AG04450 (cell line): ENCODE measurements around the gene PYGL. TPM values are rescaled to one million over a fixed set of nuclear protein-coding genes. Genes with fewer than 3 reads are reported as not detected.

Experiments used
- CTCF ChIA-PET: fragments of 300-600, 350-600 bp; formaldehyde crosslinking; extraction: SDS; loops from one replicate; lab custom pipeline; 2022; ENCODE audit warnings: antibody characterized with exemption, inconsistent platforms; lab: Charles Lee
- POLR2A ChIA-PET: fragments of 350-600 bp; formaldehyde crosslinking; extraction: SDS; loops from one replicate; lab custom pipeline; 2021; ENCODE audit warnings: antibody characterized with exemption, inconsistent platforms; lab: Yijun Ruan, JAX
- DNase-seq: peaks from one replicate; pipeline ENCODE4 v3.0.0-alpha.2; 2011; ENCODE audit warnings: low read depth, low spot score
- H3K27ac ChIP-seq: one replicate; pipeline ENCODE4 v1.5.1; 2012; ENCODE audit warnings: low read depth, low read length, control low read depth
- H3K27me3 ChIP-seq: one replicate; pipeline ENCODE4 v1.6.0; 2012; ENCODE audit warnings: low read length; ENCODE audit not compliant: control insufficient read depth, insufficient read depth
- H3K4me3 ChIP-seq: 2 replicates; pipeline ENCODE4 v1.5.1; 2011; ENCODE audit warnings: mild to moderate bottlenecking, low read depth, low read length, control low read depth
- H3K9me3 ChIP-seq: 2 replicates; pipeline ENCODE4 v1.5.1; 2012; ENCODE audit warnings: low read length; ENCODE audit not compliant: control insufficient read depth, insufficient read depth
- CTCF ChIP-seq: IDR thresholded peaks from 2 replicates; pipeline ENCODE4 v1.5.1; 2011; ENCODE audit warnings: low read depth, low read length, control low read depth, inconsistent platforms
- polyA plus RNA-seq: library from polyadenylated mRNA; depleted of rRNA; stranded (reverse); fragments of >200 nt; gene quantifications from 2 replicates; pipeline ENCODE4 v1.2.3, GENCODE V29; 2011

PYGL gene
- polyA plus RNA-seq, 1 experiment = 60.4 TPM

- POLR2A ChIA-PET = no interaction called here
- TF ChIP-seq CTCF = no peak
Measured at GRCh38 chr14:50928002-50928635, 16.2 kb downstream of the PYGL start.

GRCh38 chr14:50926851-50927386 is 17.4 kb downstream of the PYGL start:
- H3K9me3 ChIP-seq = no peaks in the 10 kb centered on the region
- no peak for DNase-seq
- ChIA-PET POLR2A (no interaction called here), CTCF (no interaction called here)
- no peaks in the 10 kb centered on the region for H3K27me3 ChIP-seq
- TF ChIP-seq CTCF = no peak
- no peak overlapping the region for H3K27ac ChIP-seq
- no peak overlapping the region for H3K4me3 ChIP-seq

More at GRCh38 chr14:50928002-50928635, 16.2 kb downstream of the PYGL start:
- DNase-seq = no peak
- Histone ChIP-seq H3K27me3 (no peaks in the 10 kb centered on the region), H3K27ac (no peak overlapping the region), H3K4me3 (no peak overlapping the region), H3K9me3 (no peaks in the 10 kb centered on the region)
- CTCF ChIA-PET = no interaction called here

GRCh38 chr14:50924843-50925242 is 19.4 kb downstream of the PYGL start:
- no peaks in the 10 kb centered on the region for H3K27me3 ChIP-seq
- ChIA-PET POLR2A (no interaction called here), CTCF (no interaction called here)
- TF ChIP-seq CTCF = no peak
- DNase-seq = no peak
- H3K9me3 ChIP-seq = no peaks in the 10 kb centered on the region
- no peak overlapping the region for H3K27ac ChIP-seq
- no peak overlapping the region for H3K4me3 ChIP-seq

- POLR2A ChIA-PET = no interaction called here
- no peak for TF ChIP-seq CTCF
- CTCF ChIA-PET = no interaction called here
Measured at GRCh38 chr14:50924236-50924635, 20.0 kb downstream of the PYGL start.

GRCh38 chr14:50922803-50923202 is 21.5 kb downstream of the PYGL start:
- no peak for DNase-seq
- H3K27ac ChIP-seq = no peak overlapping the region
- no peak overlapping the region for H3K4me3 ChIP-seq
- TF ChIP-seq CTCF = no peak
- H3K9me3 ChIP-seq = no peaks in the 10 kb centered on the region
- no peaks in the 10 kb centered on the region for H3K27me3 ChIP-seq
- POLR2A ChIA-PET = interaction anchor here (0.5 kb wide), 1 partner anchor 62 kb away, joined by 4 read pairs; no protein-coding TSS in a partner anchor
- CTCF ChIA-PET = no interaction called here

More at GRCh38 chr14:50924236-50924635, 20.0 kb downstream of the PYGL start:
- Histone ChIP-seq H3K9me3 (no peaks in the 10 kb centered on the region), H3K4me3 (no peak overlapping the region), H3K27ac (no peak overlapping the region), H3K27me3 (no peaks in the 10 kb centered on the region)
- DNase-seq = no peak
